H1 (cell line): ENCODE data around the gene DDX51. TPM values are rescaled to one million over a fixed set of nuclear protein-coding genes. Genes with fewer than 3 reads are reported as not detected.

Source experiments
- CHD7 ChIP-seq: fragments of 300-600 bp; sonication (generic); IDR thresholded peaks from 2 replicates; pipeline ENCODE4 v1.7.1; 2012; ENCODE audit warnings: low read length, moderate library complexity, mild to moderate bottlenecking, inconsistent platforms; ENCODE audit not compliant: insufficient replicate concordance
- GABPA ChIP-seq: IDR thresholded peaks from 2 replicates; pipeline ENCODE4 v1.6.1; 2011; ENCODE audit warnings: mild to moderate bottlenecking, low read length, moderate library complexity, borderline replicate concordance; ENCODE audit not compliant: insufficient read depth
- HDAC2 ChIP-seq, 2 experiments: fragments of 300-600 bp in 1 of 2; sonication (generic) in 1 of 2; IDR thresholded peaks; 2 replicates each; pipeline ENCODE4 v1.6.1; 2011 to 2012; ENCODE audit warnings: low read depth in 2 of 2, low read length in 2 of 2, mild to moderate bottlenecking in 2 of 2, moderate library complexity in 2 of 2, borderline replicate concordance in 1 of 2, inconsistent platforms in 1 of 2
- NRF1 ChIP-seq: IDR thresholded peaks from 2 replicates; pipeline ENCODE4 v1.6.1; 2011; ENCODE audit warnings: mild to moderate bottlenecking, low read depth, low read length, improper control_type of control experiment
- SIX5 ChIP-seq: IDR thresholded peaks from 2 replicates; pipeline ENCODE4 v1.6.1; 2011; ENCODE audit warnings: mild to moderate bottlenecking, low read depth, low read length
- SP4 ChIP-seq: IDR thresholded peaks from 2 replicates; pipeline ENCODE4 v1.6.1; 2012; ENCODE audit warnings: low read length, inconsistent platforms
- polyA plus RNA-seq, 7 experiments: library from polyadenylated mRNA; depleted of rRNA in 3 of 7; stranded (reverse) in 5 of 7; unstranded in 2 of 7; fragments of >200 nt in 5 of 7; fragments of 200-250 nt in 2 of 7; gene quantifications; 1 replicate in 5 of 7; 2 replicates in 1 of 7; 4 replicates in 1 of 7; pipeline versions ENCODE4 v1.2.1 to v1.2.3, GENCODE V29; 2011 to 2013; ENCODE audit warnings: missing spikeins in 2 of 7, mixed read lengths in 2 of 7
- total RNA-seq: library from RNA; stranded (reverse); fragmentation: NEBNext Ultra II Directional; extraction: Animal tissue kit (Norgen Biotek cat#: 25700); gene quantifications from 2 replicates; pipeline ENCODE4 v1.2.1, GENCODE V29; 2021

The DDX51 gene
- total and polyA plus RNA-seq, 2 of the 8 experiments (the other 6 are each of a cell fraction or from before 2014, with no cell fraction given): 11.2 to 24.4 TPM

GRCh38 chr12:132144810-132145168 is 670 bp upstream of the DDX51 start (continued):
- TF ChIP-seq CHD7: no peak
- no peak for TF ChIP-seq NRF1
- no peak for TF ChIP-seq SIX5
- no peak for TF ChIP-seq GABPA
- TF ChIP-seq SP4: no peak
- 0 out of 4 replicates have a peak, but pooled peaks of 1 of the 2 experiments have one; percentile 1 for TF ChIP-seq HDAC2 (IDR thresholded peaks at IDR 0.05; ENCODE audit: borderline replicate concordance in 1 of 2, low read depth in 2 of 2, low read length in 2 of 2)
- TF ChIP-seq, all 59 proteins: peak for 1
